Astrocyte (in vitro differentiated cells and primary cell): ENCODE data around the gene NRAP. TPM values are rescaled to one million over a fixed set of nuclear protein-coding genes. Genes with fewer than 3 reads are reported as not detected.

Experiments
- DNase-seq: peaks from one replicate; pipeline ENCODE4 v3.0.0-alpha.2; 2010; ENCODE audit warnings: low read depth
- FAIRE-seq: peaks from 2 replicates; lab custom pipeline; 2011; peaks lifted over from hg19 to GRCh38; lab: Jason Lieb, UNC
- H2AFZ ChIP-seq: 2 replicates; pipeline ENCODE4 v1.6.0; 2012; ENCODE audit warnings: low read depth, low read length, inconsistent platforms
- H3K27ac ChIP-seq: 2 replicates; pipeline ENCODE4 v1.5.1; 2011; ENCODE audit warnings: low read depth, low read length, inconsistent platforms
- H3K27me3 ChIP-seq: 2 replicates; pipeline ENCODE4 v1.6.0; 2011; ENCODE audit warnings: low read length, inconsistent platforms; ENCODE audit not compliant: insufficient read depth
- H3K36me3 ChIP-seq: 2 replicates; pipeline ENCODE4 v1.5.1; 2011; ENCODE audit warnings: low read length, inconsistent platforms; ENCODE audit not compliant: insufficient read depth
- H3K4me1 ChIP-seq: 2 replicates; pipeline ENCODE4 v1.5.1; 2011; ENCODE audit warnings: low read length, inconsistent platforms; ENCODE audit not compliant: insufficient read depth
- H3K4me2 ChIP-seq: 2 replicates; pipeline ENCODE4 v1.6.0; 2012; ENCODE audit warnings: low read length, inconsistent platforms
- H3K4me3 ChIP-seq: 2 replicates; pipeline ENCODE4 v1.5.1; 2011; ENCODE audit warnings: low read depth, mild to moderate bottlenecking, low read length, inconsistent platforms; ENCODE audit not compliant: insufficient read depth
- H3K79me2 ChIP-seq: 2 replicates; pipeline ENCODE4 v1.6.0; 2012; ENCODE audit warnings: mild to moderate bottlenecking, low read length, inconsistent platforms; ENCODE audit not compliant: insufficient read depth
- H3K9ac ChIP-seq: 2 replicates; pipeline ENCODE4 v1.6.0; 2012; ENCODE audit warnings: mild to moderate bottlenecking, low read length, inconsistent platforms
- H3K9me3 ChIP-seq: 2 replicates; pipeline ENCODE4 v1.5.1; 2012; ENCODE audit warnings: low read depth, mild to moderate bottlenecking, low read length, inconsistent platforms; ENCODE audit not compliant: insufficient read depth
- H4K20me1 ChIP-seq: 2 replicates; pipeline ENCODE4 v1.6.0; 2012; ENCODE audit warnings: low read length, inconsistent platforms; ENCODE audit not compliant: insufficient read depth
- H3K27ac Mint-ChIP-seq: one replicate; pipeline ENCODE4 v1.8.0; 2021; ENCODE audit warnings: mild to moderate bottlenecking, mixed read lengths; ENCODE audit not compliant: unreplicated experiment
- H3K27me3 Mint-ChIP-seq: one replicate; pipeline ENCODE4 v1.8.0; 2021; ENCODE audit warnings: low read depth, mixed read lengths; ENCODE audit not compliant: unreplicated experiment
- H3K36me3 Mint-ChIP-seq: one replicate; pipeline ENCODE4 v1.8.0; 2021; ENCODE audit warnings: low read depth, mixed read lengths; ENCODE audit not compliant: unreplicated experiment
- H3K4me1 Mint-ChIP-seq: one replicate; pipeline ENCODE4 v1.8.0; 2021; ENCODE audit warnings: low read depth, mixed read lengths; ENCODE audit not compliant: unreplicated experiment
- H3K4me3 Mint-ChIP-seq: one replicate; pipeline ENCODE4 v1.8.0; 2021; ENCODE audit warnings: mild to moderate bottlenecking, moderate library complexity, mixed read lengths; ENCODE audit not compliant: unreplicated experiment
- H3K9me3 Mint-ChIP-seq: one replicate; pipeline ENCODE4 v1.8.0; 2021; ENCODE audit warnings: mild to moderate bottlenecking, mixed read lengths; ENCODE audit not compliant: unreplicated experiment
- EZH2 ChIP-seq: IDR thresholded peaks from 2 replicates; pipeline ENCODE4 v1.6.1; 2012; ENCODE audit warnings: mild to moderate bottlenecking, low read length, inconsistent platforms; ENCODE audit not compliant: insufficient read depth
- total RNA-seq: library from RNA; stranded (reverse); gene quantifications from 2 replicates; pipeline ENCODE4 v1.2.1, GENCODE V29; 2021
- TF ChIP-seq, protein P1 (sequence below): IDR thresholded peaks from 2 replicates; pipeline ENCODE4 v1.5.1; 2011; ENCODE audit warnings: low read depth, mild to moderate bottlenecking, inconsistent platforms, low read length, moderate library complexity; ENCODE audit not compliant: insufficient read depth

The NRAP gene
- total RNA-seq, 1 donor from 2014 or later, result not detected

GRCh38 chr10:113581092-113581491 is 82.7 kb downstream of the NRAP start:
- Histone ChIP-seq H3K36me3 (no peaks in the 10 kb centered on the region), H3K27me3 (peaks cover 9% of the 10 kb centered on the region), H2AFZ (no peak overlapping the region), H3K9me3 (no peaks in the 10 kb centered on the region), H3K4me1 (no peaks in the 10 kb centered on the region), H3K79me2 (no peaks in the 10 kb centered on the region), H3K9ac (no peak overlapping the region), H4K20me1 (no peaks in the 10 kb centered on the region), H3K27ac (no peak overlapping the region), H3K4me2 (no peak overlapping the region), H3K4me3 (no peak overlapping the region)
- Mint-ChIP-seq H3K27me3 (peaks cover 57% of the 10 kb centered on the region), H3K36me3 (no peaks in the 10 kb centered on the region), H3K27ac (no peak overlapping the region), H3K9me3 (peaks cover 5% of the 10 kb centered on the region), H3K4me1 (peaks cover under 1% of the 10 kb centered on the region), H3K4me3 (no peak overlapping the region)
- no peak for FAIRE-seq
- DNase-seq, result no peak
- TF ChIP-seq EZH2, result no peak

- no peaks in the 10 kb centered on the region for H3K4me1 ChIP-seq
- peaks cover 7% of the 10 kb centered on the region for H3K9me3 Mint-ChIP-seq
Measured at GRCh38 chr10:113578773-113579172, 85.1 kb downstream of the NRAP start.

DNA sequence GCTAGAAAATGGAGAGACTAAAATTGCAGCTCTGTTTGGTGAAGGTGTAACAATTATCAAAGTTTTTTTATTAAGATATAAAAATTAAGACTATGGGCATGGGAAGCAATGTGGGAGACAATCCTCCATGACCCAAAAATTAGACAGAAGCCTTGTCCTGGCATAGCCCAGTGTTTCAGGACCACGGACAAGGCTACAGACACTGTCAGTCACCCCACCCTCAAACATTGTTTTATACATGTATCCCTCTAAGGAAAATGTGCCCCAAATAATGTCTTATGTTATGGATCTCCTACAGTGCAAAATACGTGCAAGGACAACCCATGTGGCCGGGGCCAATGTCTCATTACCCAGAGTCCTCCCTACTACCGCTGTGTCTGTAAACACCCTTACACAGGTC is 87.0 kb downstream of the NRAP start:
- no peak for FAIRE-seq
- Histone ChIP-seq H2AFZ (no peak overlapping the region), H3K4me3 (no peak overlapping the region), H3K36me3 (no peaks in the 10 kb centered on the region), H3K4me2 (no peak overlapping the region), H3K79me2 (no peaks in the 10 kb centered on the region), H3K9me3 (no peaks in the 10 kb centered on the region), H3K4me1 (no peaks in the 10 kb centered on the region), H3K9ac (no peak overlapping the region), H4K20me1 (no peaks in the 10 kb centered on the region), H3K27me3 (peaks cover 6% of the 10 kb centered on the region), H3K27ac (no peak overlapping the region)
- Mint-ChIP-seq H3K4me3 (no peak overlapping the region), H3K27me3 (peaks cover 40% of the 10 kb centered on the region), H3K36me3 (no peaks in the 10 kb centered on the region), H3K4me1 (no peaks in the 10 kb centered on the region), H3K9me3 (peaks cover 7% of the 10 kb centered on the region), H3K27ac (no peak overlapping the region)
- no peak for DNase-seq
- TF ChIP-seq EZH2, result no peak
- TF ChIP-seq, protein P1, sequence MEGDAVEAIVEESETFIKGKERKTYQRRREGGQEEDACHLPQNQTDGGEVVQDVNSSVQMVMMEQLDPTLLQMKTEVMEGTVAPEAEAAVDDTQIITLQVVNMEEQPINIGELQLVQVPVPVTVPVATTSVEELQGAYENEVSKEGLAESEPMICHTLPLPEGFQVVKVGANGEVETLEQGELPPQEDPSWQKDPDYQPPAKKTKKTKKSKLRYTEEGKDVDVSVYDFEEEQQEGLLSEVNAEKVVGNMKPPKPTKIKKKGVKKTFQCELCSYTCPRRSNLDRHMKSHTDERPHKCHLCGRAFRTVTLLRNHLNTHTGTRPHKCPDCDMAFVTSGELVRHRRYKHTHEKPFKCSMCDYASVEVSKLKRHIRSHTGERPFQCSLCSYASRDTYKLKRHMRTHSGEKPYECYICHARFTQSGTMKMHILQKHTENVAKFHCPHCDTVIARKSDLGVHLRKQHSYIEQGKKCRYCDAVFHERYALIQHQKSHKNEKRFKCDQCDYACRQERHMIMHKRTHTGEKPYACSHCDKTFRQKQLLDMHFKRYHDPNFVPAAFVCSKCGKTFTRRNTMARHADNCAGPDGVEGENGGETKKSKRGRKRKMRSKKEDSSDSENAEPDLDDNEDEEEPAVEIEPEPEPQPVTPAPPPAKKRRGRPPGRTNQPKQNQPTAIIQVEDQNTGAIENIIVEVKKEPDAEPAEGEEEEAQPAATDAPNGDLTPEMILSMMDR, result no peak

More at GRCh38 chr10:113578773-113579172, 85.1 kb downstream of the NRAP start:
- Histone ChIP-seq H3K27me3 (peaks cover 5% of the 10 kb centered on the region), H3K9me3 (no peaks in the 10 kb centered on the region), H3K4me3 (no peak overlapping the region), H3K9ac (no peak overlapping the region), H4K20me1 (no peaks in the 10 kb centered on the region), H3K4me2 (no peak overlapping the region), H3K79me2 (no peaks in the 10 kb centered on the region), H2AFZ (no peak overlapping the region), H3K27ac (no peak overlapping the region), H3K36me3 (no peaks in the 10 kb centered on the region)
- TF ChIP-seq, protein P1, result no peak
- TF ChIP-seq EZH2, result no peak
- H3K4me3 Mint-ChIP-seq, result no peak overlapping the region
- no peaks in the 10 kb centered on the region for H3K4me1 Mint-ChIP-seq
- no peaks in the 10 kb centered on the region for H3K36me3 Mint-ChIP-seq
- H3K27me3 Mint-ChIP-seq, result peaks cover 58% of the 10 kb centered on the region
- no peak for FAIRE-seq
- H3K27ac Mint-ChIP-seq, result no peak overlapping the region
- DNase-seq, result no peak
